Activated CD8-positive, alpha-beta memory T cell treated with anti-CD3 and anti-CD28 coated beads, Interleukin-2, amount 50 U/mL, for 1 hour (primary cell): Measurements from ENCODE around the gene AMPH.
"Not testable (repeated sequence)": the region's sequence is repeated elsewhere in the genome, so short reads cannot be mapped to it uniquely, and the experiment has no call there.

ENCODE experiments used
- DNase-seq: peaks from one replicate; pipeline ENCODE4 v3.0.0-alpha.2; 2020; ENCODE audit errors: extremely low read depth

AMPH gene

DNA sequence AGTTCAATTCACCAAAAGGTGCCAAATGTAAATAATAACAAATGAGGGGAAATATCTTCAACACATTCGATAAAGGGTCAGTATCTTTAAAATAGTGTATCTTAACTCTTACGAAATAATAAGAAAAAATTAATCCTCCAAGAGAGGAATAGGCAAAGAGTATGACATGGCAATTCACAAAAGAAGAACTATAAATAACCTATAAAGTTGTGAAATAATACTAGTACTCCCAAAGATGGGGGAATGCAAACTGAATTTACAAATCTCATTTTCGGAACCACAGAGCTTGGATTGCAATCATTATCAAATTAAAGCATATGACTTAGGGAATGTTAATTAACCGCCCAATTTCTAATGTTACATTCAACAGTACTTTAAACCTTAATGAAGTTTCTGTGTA, 279.6 kb downstream of the AMPH start:
- DNase-seq = no peak

GRCh38 chr7:38350777-38351176, 280.4 kb downstream of the AMPH start:
- DNase-seq = not testable (repeated sequence)

- DNase-seq = not testable (repeated sequence)
Measured at GRCh38 chr7:38349869-38350583, 281.1 kb downstream of the AMPH start.

DNA sequence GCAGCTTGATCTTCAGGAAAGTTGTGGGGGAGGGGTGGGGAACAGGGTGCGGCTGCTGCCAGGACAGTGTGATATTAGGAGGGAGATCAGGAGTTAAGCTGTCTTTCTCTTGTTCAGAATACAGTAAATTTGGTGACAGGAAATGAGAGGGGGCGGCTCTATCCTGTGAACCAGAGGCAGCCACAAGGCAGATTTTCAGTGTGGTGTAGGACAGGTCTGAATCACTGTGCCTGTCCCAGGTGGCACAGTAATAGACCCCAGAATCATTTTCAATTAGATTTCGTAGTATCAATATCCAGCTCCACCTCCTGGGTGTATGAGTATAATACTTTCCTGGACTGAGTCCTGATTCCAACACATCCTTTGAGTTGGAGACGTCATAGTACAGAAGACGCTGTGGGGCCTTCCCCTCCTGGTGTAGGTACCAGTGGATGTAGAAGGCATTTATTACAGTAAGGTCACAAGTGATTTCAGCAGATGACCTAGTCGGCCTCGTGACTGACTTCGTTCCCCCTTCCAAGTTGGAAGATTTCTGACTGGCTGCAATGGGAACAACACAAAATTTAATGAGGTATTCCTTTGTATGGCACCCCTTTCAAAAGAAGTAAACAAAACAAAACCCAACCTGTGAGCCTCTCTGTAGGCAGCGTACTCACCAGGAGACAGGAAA, 281.9 kb downstream of the AMPH start:
- not testable (repeated sequence) for DNase-seq

DNA sequence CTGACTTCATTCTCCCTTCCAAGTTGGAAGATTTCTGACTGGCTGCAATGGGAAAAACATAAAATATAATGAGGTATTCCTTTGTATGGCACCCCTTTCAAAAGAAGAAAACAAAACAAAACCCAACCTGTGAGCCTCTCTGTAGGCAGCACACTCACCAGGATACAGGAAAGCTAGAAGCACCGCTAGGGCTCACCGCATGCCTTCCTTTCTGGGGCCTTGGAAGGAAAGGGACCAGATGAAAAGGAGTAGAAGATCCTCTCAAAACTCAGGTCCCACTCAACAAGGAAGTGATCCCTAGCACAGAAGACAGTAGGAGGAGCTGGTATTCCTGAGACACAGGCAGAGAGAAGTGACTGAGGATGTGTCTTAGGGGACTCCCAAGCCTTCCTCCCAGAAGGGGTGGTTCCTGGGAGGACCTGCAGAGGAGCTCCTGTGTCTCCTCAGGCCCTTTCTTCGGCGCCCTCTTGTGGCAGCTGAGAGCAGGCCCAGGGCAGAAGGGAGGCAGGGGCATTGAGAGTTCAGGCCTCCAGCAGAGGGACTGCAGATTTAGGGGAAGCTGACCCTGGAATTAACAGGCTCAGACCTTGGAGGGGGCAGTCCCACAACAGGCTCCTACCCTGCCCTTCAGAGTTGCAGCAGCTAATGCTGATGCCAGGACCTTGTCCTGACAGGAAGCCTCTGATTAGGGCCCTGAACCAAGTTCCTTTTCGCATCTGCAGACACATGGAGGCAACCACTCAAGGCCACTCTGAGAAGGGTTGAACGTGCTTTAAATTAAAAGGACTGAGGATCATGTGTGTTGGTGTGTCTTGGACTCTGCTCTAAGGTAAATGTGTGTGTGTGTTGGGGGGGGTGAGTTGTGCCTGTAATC, 285.6 kb downstream of the AMPH start:
- not testable (repeated sequence) for DNase-seq

DNA sequence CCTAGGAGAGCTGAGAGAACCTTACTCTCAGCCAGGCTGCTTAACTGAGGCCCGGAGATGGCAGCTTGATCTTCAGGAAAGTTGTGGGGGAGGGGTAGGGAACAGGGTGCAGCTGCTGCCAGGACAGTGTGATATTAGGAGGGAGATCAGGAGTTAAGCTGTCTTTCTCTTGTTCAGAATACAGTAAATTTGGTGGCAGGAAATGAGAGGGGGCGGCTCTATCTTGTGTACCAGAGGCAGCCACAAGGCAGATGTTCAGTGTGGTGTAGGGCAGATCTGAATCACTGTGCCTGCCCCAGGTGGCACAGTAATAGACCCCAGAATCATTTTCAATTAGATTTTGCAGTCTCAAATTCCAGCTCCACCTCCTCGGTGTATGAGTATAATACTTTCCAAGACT, 286.4 kb downstream of the AMPH start:
- DNase-seq = not testable (repeated sequence)

DNA sequence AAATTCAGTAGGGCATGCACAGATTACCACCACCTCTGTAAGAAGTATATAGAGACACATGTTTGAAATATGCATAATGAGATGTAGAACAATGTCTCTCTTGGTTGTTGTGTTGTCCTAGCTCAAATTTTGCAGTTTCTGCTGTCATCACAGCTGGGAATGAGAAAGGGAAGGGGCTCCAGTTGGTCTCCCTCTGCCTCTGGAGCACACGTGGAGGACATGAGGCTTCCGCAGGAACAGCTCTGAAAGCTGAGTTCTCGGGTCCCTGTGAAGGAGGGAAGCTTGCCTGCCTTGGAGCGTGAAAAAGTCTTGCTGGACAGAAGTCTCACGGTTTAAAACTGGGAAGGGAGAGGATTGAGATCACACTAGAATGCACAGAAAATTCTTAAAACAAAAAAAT, 289.0 kb downstream of the AMPH start:
- not testable (repeated sequence) for DNase-seq

DNA sequence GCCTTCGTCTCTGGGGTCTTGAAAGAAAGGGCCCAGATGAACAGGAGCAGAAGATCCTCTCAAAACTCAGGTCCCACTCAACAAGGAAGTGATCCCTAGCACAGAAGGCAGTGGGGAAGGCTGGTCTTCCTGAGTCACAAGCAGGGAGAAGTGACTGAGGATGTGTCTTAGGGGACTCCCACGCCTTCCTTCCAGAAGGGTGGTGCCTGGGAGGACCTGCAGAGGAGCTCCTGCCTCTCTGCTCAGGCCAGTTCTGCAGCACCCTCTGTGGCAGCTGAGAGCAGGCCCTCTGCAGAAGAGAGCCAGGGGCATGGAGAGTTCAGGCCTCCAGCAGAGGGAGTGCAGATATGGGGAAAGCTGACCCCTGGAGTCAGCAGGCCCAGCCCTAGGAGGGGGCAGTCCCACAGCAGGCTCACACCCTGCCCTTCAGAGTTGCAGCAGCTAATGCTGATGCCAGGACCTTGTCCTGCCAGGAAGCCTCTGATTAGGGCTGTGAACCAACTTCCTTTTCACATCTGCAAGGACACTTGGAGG, 289.9 kb downstream of the AMPH start:
- DNase-seq = not testable (repeated sequence)

DNA sequence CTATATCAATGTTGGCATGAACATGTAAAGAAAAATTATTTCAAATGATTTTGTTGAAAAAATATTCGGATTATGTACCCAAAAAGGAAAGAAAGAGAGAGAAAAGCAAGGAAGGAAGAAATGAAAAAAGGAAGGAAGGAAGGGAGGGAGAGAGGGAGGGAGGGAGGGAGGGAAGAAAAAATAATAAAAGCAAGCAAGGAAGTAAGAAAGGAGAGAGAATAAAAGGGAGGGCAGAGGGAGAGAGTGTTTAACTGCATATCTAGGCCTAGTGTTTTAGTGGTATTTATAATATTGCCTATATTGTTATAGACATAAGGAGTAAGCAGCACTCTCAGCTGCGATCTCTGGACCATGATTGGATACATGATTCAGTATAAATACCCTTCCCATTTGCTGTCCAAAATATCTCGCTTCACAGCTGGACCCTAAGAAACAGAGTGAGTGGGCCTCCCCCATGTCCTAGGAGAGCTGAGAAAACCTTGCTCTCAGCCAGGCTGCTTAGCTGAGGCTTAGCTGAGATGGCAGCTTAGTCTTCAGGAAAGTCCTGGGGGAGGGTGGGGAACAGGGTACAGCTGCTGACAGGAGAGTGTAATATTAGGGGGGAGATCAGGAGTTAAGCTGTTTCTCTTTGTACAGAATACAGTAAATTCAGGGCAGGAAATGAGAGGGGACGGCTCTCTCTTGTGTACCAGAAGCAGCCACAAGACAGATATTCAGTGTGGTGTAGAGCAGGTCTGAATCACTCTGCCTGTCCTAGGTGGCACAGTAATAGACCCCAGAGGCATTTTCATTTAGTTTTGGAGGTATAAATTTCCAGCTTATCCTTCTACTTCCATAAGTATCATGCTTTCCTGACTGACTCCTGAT, 291.0 kb downstream of the AMPH start:
- no peak for DNase-seq

- DNase-seq = not testable (repeated sequence)
Measured at GRCh38 chr7:38336148-38336515, 295.0 kb downstream of the AMPH start.

- DNase-seq = no peak
Measured at GRCh38 chr7:38335492-38336147, 295.6 kb downstream of the AMPH start.

DNA sequence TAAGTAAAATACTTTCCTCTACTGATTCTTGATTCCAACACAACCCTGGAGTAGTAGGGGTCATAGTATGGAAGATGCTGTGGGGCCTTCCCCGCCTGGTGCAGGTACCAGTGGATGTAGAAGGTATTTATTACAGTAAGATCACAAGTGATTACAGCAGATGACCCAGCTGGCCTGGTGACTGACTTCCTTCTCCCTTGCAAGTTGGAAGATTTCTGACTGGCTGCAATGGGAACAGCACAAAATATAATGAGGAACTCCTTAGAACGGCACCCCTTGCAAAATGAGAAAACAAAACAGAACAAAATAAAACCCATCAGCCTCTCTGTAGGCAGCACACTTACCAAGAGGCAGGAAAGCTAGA, 296.1 kb downstream of the AMPH start:
- DNase-seq = no peak

- DNase-seq = no peak
Measured at GRCh38 chr7:38334163-38334562, 297.0 kb downstream of the AMPH start.
